ENCODE data around the gene NRIP1. TPM values are rescaled to one million over a fixed set of nuclear protein-coding genes. Genes with fewer than 3 reads are reported as not detected.

The NRIP1 gene
- total and polyA plus RNA-seq, 12 donors, result 8.0 to 75.8 (median 46.0) TPM

GRCh38 chr21:14977814-14978213, 87.0 kb downstream of the NRIP1 start:
- no peaks in the 10 kb centered on the region for H3K9me3 ChIP-seq (replicated peaks in 1 of 3)
- no peaks in the 10 kb centered on the region for H3K27me3 ChIP-seq
- intact Hi-C loops (cut with DNase I), result no loop called here
- H3K4me3 ChIP-seq, result no peak overlapping the region
- no peaks in the 10 kb centered on the region for H3K36me3 ChIP-seq (replicated peaks in 1 of 2)
- H3K4me1 ChIP-seq (replicated peaks in 1 of 2), result peaks cover 7 to 18% of the 10 kb centered on the region in 2 donors
- 88 to 94% (median 91%) methylated on average over 4 to 5 of the region's 5 CpGs for WGBS, 4 donors
- H3K27ac ChIP-seq, result no peak overlapping the region
- no peak for DNase-seq
- no peak for TF ChIP-seq POLR2A (IDR thresholded peaks at IDR 0.05)
- no peak for TF ChIP-seq CTCF (IDR thresholded peaks at IDR 0.05)

- Histone ChIP-seq H3K27me3 (no peaks in the 10 kb centered on the region), H3K27ac (no peak overlapping the region), H3K36me3 (replicated peaks in 1 of 2) (no peaks in the 10 kb centered on the region), H3K9me3 (replicated peaks in 1 of 3) (no peaks in the 10 kb centered on the region), H3K4me1 (replicated peaks in 1 of 2) (peaks cover 7 to 18% of the 10 kb centered on the region in 2 donors), H3K4me3 (no peak overlapping the region)
- TF ChIP-seq CTCF (IDR thresholded peaks at IDR 0.05) (no peak), POLR2A (IDR thresholded peaks at IDR 0.05) (no peak)
- DNase-seq, result no peak
- WGBS, 4 donors, result 70 to 72% (median 71%) methylated on average over 6 of the region's 6 CpGs
- intact Hi-C loops (cut with DNase I), result no loop called here
Measured at GRCh38 chr21:14975136-14975919, 89.5 kb downstream of the NRIP1 start.

- intact Hi-C loops (cut with DNase I), result no loop called here
- TF ChIP-seq CTCF (IDR thresholded peaks at IDR 0.05), result no peak
- TF ChIP-seq POLR2A (IDR thresholded peaks at IDR 0.05), result no peak
- no peak overlapping the region for H3K4me3 ChIP-seq
- 96 to 99% (median 97%) methylated on average over 6 of the region's 6 CpGs for WGBS, 4 donors
- no peaks in the 10 kb centered on the region for H3K9me3 ChIP-seq (replicated peaks in 1 of 3)
- H3K4me1 ChIP-seq (replicated peaks in 1 of 2), result peaks cover 0 to under 1% of the 10 kb centered on the region in 2 donors
- no peaks in the 10 kb centered on the region for H3K27me3 ChIP-seq
- peaks cover 0 to 9% of the 10 kb centered on the region in 2 donors for H3K36me3 ChIP-seq (replicated peaks in 1 of 2)
- no peak for DNase-seq
- no peak overlapping the region for H3K27ac ChIP-seq
Measured at GRCh38 chr21:14972678-14973077, 92.1 kb downstream of the NRIP1 start.

GRCh38 chr21:14968821-14969220, 96.0 kb downstream of the NRIP1 start:
- H3K4me3 ChIP-seq, result no peak overlapping the region
- no peak for DNase-seq
- intact Hi-C loops (cut with DNase I), result no loop called here
- H3K36me3 ChIP-seq (replicated peaks in 1 of 2), result peaks cover 0 to 19% of the 10 kb centered on the region in 2 donors
- no peaks in the 10 kb centered on the region for H3K4me1 ChIP-seq (replicated peaks in 1 of 2)
- TF ChIP-seq CTCF (IDR thresholded peaks at IDR 0.05) (no peak), POLR2A (IDR thresholded peaks at IDR 0.05) (no peak)
- no peaks in the 10 kb centered on the region for H3K27me3 ChIP-seq
- H3K9me3 ChIP-seq (replicated peaks in 1 of 3), result no peaks in the 10 kb centered on the region
- H3K27ac ChIP-seq, result no peak overlapping the region
- WGBS, 4 donors, result 82 to 95% (median 86%) methylated on average over 1 of the region's 1 CpG
